ENCODE results near the gene SP100.
"Not testable (repeated sequence)": the region's sequence is repeated elsewhere in the genome, so short reads cannot be mapped to it uniquely, and the experiment has no call there.

Gene SP100

GRCh38 chr2:230422149-230422548, 6.1 kb downstream of the SP100 start:
- DNase-seq, result no peak

GRCh38 chr2:230423851-230424458, 8.0 kb downstream of the SP100 start:
- no peak for DNase-seq

GRCh38 chr2:230425377-230425776, 9.4 kb downstream of the SP100 start:
- no peak for DNase-seq

- DNase-seq, result no peak
Observed at GRCh38 chr2:230429513-230429912, 13.5 kb downstream of the SP100 start.

GRCh38 chr2:230430957-230431910, 15.2 kb downstream of the SP100 start:
- no peak for DNase-seq

GRCh38 chr2:230434677-230435324, 18.8 kb downstream of the SP100 start:
- DNase-seq, result no peak

- DNase-seq, result no peak
Observed at GRCh38 chr2:230435431-230435830, 19.4 kb downstream of the SP100 start.

GRCh38 chr2:230439121-230439520, 23.1 kb downstream of the SP100 start:
- not testable (repeated sequence) for DNase-seq

GRCh38 chr2:230439590-230439989, 23.6 kb downstream of the SP100 start:
- no peak for DNase-seq

- peak; percentile 44 for DNase-seq
Observed at GRCh38 chr2:230441227-230441897, 25.4 kb downstream of the SP100 start.

- no peak for DNase-seq
Observed at GRCh38 chr2:230443541-230443940, 27.5 kb downstream of the SP100 start.

GRCh38 chr2:230444832-230445231, 28.8 kb downstream of the SP100 start:
- DNase-seq, result no peak

- DNase-seq, result no peak
Observed at GRCh38 chr2:230447036-230447435, 31.0 kb downstream of the SP100 start.

GRCh38 chr2:230447455-230448451, 31.8 kb downstream of the SP100 start:
- DNase-seq, result peak; percentile 41

- DNase-seq, result no peak
Observed at GRCh38 chr2:230449901-230450467, 34.0 kb downstream of the SP100 start.

- DNase-seq, result no peak
Observed at GRCh38 chr2:230453006-230453405, 37.0 kb downstream of the SP100 start.

GRCh38 chr2:230455005-230455684, 39.1 kb downstream of the SP100 start:
- DNase-seq, result no peak

GRCh38 chr2:230457073-230457768, 41.2 kb downstream of the SP100 start:
- DNase-seq, result no peak

- no peak for DNase-seq
Observed at GRCh38 chr2:230457793-230458192, 41.8 kb downstream of the SP100 start.

GRCh38 chr2:230459216-230459615, 43.2 kb downstream of the SP100 start:
- no peak for DNase-seq

All from activated naive CD4-positive, alpha-beta T cell treated with Interleukin-2 at 50 U/mL for 16 hours (primary cell).